Measurements from ENCODE around the gene PPARGC1A. TPM values are rescaled to one million over a fixed set of nuclear protein-coding genes. Genes with fewer than 3 reads are reported as not detected.

Gene PPARGC1A, protein sequence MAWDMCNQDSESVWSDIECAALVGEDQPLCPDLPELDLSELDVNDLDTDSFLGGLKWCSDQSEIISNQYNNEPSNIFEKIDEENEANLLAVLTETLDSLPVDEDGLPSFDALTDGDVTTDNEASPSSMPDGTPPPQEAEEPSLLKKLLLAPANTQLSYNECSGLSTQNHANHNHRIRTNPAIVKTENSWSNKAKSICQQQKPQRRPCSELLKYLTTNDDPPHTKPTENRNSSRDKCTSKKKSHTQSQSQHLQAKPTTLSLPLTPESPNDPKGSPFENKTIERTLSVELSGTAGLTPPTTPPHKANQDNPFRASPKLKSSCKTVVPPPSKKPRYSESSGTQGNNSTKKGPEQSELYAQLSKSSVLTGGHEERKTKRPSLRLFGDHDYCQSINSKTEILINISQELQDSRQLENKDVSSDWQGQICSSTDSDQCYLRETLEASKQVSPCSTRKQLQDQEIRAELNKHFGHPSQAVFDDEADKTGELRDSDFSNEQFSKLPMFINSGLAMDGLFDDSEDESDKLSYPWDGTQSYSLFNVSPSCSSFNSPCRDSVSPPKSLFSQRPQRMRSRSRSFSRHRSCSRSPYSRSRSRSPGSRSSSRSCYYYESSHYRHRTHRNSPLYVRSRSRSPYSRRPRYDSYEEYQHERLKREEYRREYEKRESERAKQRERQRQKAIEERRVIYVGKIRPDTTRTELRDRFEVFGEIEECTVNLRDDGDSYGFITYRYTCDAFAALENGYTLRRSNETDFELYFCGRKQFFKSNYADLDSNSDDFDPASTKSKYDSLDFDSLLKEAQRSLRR
- 1 to 10 TPM in 5 of 7 donors, under 1 TPM in 2; 0.90 to 6.3 (median 2.2) TPM for total RNA-seq
- polyA plus RNA-seq = 1 to 10 TPM in 1 of 2 donors, under 1 TPM in 1; 0.38 to 2.5 TPM
- long read RNA-seq, donor 1, full-length matches to known transcripts = 1 of 1 reads
- long read RNA-seq, donor 1, partial matches to known transcripts = 0 of 1 reads
- long read RNA-seq, donor 1, other reads (novel, unspliced or antisense) = 0 of 1 reads
- long read RNA-seq, donor 2 = 0 reads
- long read RNA-seq, donor 3, full-length matches to known transcripts = 1 of 1 reads
- long read RNA-seq, donor 3, partial matches to known transcripts = 0 of 1 reads
- long read RNA-seq, donor 3, other reads (novel, unspliced or antisense) = 0 of 1 reads

DNA sequence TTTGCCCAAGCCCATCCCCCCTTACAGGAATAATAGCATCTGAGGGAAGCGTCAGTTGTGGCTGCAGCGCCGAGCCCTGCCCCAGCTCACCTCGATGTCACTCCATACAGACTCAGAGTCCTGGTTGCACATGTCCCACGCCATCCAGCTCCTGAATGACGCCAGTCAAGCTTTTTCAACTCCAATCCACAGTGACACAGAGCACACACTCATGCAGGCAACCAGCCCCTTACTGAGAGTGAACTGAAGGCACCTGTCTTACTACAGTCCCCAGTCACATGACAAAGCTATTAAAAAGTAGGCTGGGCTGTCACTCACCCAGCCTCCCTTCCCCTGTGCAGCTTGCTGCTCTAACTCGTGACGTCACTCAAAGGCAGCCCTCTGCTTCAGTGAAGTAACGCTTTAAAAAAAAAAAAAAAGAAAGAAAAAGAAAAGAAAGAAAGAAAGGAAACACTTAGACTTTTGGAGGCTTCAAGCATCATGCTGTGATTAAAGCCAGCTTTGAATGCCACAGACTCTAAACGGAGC is at the start of gene PPARGC1A:
PPARGC1A (minus strand) TSS at position 234 of the 528 bp plus-strand sequence; CDS start at position 144, 90 bp downstream.
- peak within 1 kb of the TSS; percentile 36 for H3K4me3 ChIP-seq
- H3K36me3 ChIP-seq = no peaks in the 10 kb centered on the region
- no peaks in the 10 kb centered on the region for H3K27me3 ChIP-seq
- WGBS, 3 donors = 1 to 2% (median 1%) methylated on average over 10 of the region's 10 CpGs
- intact Hi-C loops (cut with DNase I) = no loop called here
- TF ChIP-seq, protein P1, sequence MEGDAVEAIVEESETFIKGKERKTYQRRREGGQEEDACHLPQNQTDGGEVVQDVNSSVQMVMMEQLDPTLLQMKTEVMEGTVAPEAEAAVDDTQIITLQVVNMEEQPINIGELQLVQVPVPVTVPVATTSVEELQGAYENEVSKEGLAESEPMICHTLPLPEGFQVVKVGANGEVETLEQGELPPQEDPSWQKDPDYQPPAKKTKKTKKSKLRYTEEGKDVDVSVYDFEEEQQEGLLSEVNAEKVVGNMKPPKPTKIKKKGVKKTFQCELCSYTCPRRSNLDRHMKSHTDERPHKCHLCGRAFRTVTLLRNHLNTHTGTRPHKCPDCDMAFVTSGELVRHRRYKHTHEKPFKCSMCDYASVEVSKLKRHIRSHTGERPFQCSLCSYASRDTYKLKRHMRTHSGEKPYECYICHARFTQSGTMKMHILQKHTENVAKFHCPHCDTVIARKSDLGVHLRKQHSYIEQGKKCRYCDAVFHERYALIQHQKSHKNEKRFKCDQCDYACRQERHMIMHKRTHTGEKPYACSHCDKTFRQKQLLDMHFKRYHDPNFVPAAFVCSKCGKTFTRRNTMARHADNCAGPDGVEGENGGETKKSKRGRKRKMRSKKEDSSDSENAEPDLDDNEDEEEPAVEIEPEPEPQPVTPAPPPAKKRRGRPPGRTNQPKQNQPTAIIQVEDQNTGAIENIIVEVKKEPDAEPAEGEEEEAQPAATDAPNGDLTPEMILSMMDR (IDR thresholded peaks at IDR 0.05) = no peak
- TF ChIP-seq POLR2A (IDR thresholded peaks at IDR 0.05) (no peak), EP300 (IDR thresholded peaks at IDR 0.05) (no peak)
- peaks cover 4% of the 10 kb centered on the region for H3K4me1 ChIP-seq (ENCODE audit: insufficient read depth)
- H3K27ac ChIP-seq = peak within 1 kb of the TSS in 1 of 2 donors; percentile 24
- no peaks in the 10 kb centered on the region for H3K9me3 ChIP-seq
- DNase-seq = peak; percentile 13 to 46 (median 30)

DNA sequence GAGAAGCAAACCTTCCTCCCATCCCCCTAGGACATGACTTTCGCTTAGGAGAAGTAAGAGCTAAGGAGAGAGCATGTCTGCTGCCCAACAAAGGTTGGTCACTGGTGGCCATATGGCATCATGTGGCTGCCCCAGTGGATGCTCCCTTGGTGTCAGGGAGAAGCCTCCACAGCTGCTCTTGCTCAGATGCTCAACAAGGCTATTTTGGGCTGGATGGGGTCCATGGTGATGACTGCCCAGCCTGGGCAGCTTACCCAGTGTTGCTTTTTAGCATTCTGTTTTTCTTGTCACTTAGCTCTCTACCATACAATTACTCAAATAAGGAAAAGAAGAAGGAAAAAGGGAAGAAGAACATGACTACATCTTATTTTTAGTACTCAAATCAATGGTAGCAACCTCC is 48.9 kb upstream of the PPARGC1A start:
- Histone ChIP-seq H3K27ac (no peak overlapping the region), H3K4me1 (ENCODE audit: insufficient read depth) (no peaks in the 10 kb centered on the region), H3K36me3 (no peaks in the 10 kb centered on the region), H3K27me3 (no peaks in the 10 kb centered on the region), H3K9me3 (no peaks in the 10 kb centered on the region), H3K4me3 (no peak overlapping the region)
- whole genome bisulfite sequencing, 3 donors = 90 to 98% (median 94%) methylated on average over 1 of the region's 1 CpG
- intact Hi-C loops (cut with DNase I) = no loop called here
- TF ChIP-seq, protein P1 (IDR thresholded peaks at IDR 0.05) = no peak
- TF ChIP-seq POLR2A (IDR thresholded peaks at IDR 0.05) (no peak), EP300 (IDR thresholded peaks at IDR 0.05) (no peak)
- DNase-seq = no peak

DNA sequence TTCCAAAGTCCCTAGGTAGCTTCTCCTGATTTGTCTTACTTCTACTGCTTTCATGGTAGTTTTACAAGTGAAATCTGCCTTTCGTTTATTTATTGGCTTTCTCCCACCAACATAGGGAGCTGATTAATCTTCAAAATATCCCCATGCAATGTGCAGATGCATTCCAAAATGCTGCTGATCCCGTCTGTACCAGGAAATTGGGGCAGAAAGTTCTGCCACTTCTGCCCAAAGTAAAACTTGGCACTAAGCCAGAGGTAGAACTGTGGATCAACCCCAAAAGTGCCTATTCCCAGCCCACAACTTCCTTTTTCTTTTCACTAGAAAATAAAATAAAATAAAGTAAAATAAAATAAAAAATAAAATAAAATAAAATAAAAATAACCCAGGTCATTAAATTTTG is 47.3 kb upstream of the PPARGC1A start:
- WGBS, 3 donors = 58 to 68% (median 66%) methylated on average over 2 of the region's 2 CpGs
- Histone ChIP-seq H3K36me3 (no peaks in the 10 kb centered on the region), H3K9me3 (no peaks in the 10 kb centered on the region), H3K27me3 (no peaks in the 10 kb centered on the region), H3K4me1 (ENCODE audit: insufficient read depth) (no peaks in the 10 kb centered on the region), H3K27ac (no peak overlapping the region), H3K4me3 (no peak overlapping the region)
- TF ChIP-seq, protein P1 (IDR thresholded peaks at IDR 0.05) = no peak
- TF ChIP-seq EP300 (IDR thresholded peaks at IDR 0.05) = no peak
- TF ChIP-seq POLR2A (IDR thresholded peaks at IDR 0.05) = no peak
- intact Hi-C loops (cut with DNase I) = no loop called here
- no peak for DNase-seq

DNA sequence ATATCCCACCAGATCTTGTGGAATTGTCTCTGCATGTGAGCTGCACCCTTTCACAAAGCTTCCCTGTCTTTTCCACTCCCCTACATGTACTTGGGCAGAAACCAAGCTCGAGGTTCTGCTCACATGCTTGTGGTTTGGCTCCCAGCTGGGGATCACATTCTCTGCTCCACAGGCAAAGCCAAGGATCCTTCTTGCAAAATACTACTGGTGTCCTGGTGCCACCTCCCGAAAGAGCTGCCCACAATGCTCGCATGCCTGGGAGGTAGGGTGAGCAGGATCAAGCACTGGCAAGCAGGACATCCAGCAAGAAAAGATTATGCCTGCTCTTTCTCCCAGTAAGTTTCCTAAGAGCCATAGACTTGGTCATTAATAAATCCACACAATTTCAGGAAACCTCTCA is 45.1 kb upstream of the PPARGC1A start:
- TF ChIP-seq EP300 (IDR thresholded peaks at IDR 0.05) = no peak
- TF ChIP-seq, protein P1 (IDR thresholded peaks at IDR 0.05) = no peak
- TF ChIP-seq POLR2A (IDR thresholded peaks at IDR 0.05) = no peak
- Histone ChIP-seq H3K27ac (no peak overlapping the region), H3K27me3 (no peaks in the 10 kb centered on the region), H3K9me3 (no peaks in the 10 kb centered on the region), H3K4me3 (no peak overlapping the region), H3K36me3 (no peaks in the 10 kb centered on the region), H3K4me1 (ENCODE audit: insufficient read depth) (no peaks in the 10 kb centered on the region)
- DNase-seq = peak in 3 of 5 donors; percentile 18 to 45 (median 25)
- intact Hi-C loops (cut with DNase I) = no loop called here
- 5 to 12% (median 5%) methylated on average over 3 of the region's 3 CpGs for WGBS, 3 donors

Data from ovary (tissue), 10 donors.